Spleen (tissue), 7 donors: ENCODE data around the gene PSMD1.
"Not testable (repeated sequence)": the region's sequence is repeated elsewhere in the genome, so short reads cannot be mapped to it uniquely, and the experiment has no call there.

Experiments
- CTCF ChIP-seq, 11 experiments: fragments of 200-600 bp in 7 of 11; fragments of 450-650 bp in 4 of 11; sonication (generic) in 4 of 11; IDR thresholded peaks in 8 of 11; conservative IDR thresholded peaks in 3 of 11; 1 replicate in 7 of 11; 2 replicates in 4 of 11; pipeline versions ENCODE4 v1.4.0 to v1.8.0; 2016 to 2021; ENCODE audit warnings: antibody characterized with exemption in 11 of 11, inconsistent platforms in 4 of 11, mild to moderate bottlenecking in 1 of 11
- POLR2A ChIP-seq, 3 donors: fragments of 450-650 bp; IDR thresholded peaks; one replicate each; pipeline ENCODE4 v1.5.1; 2017; ENCODE audit warnings: antibody characterized with exemption in 3 of 3, mild to moderate bottlenecking in 1 of 3
- POLR2AphosphoS5 ChIP-seq, 3 donors: sonication (generic); formaldehyde crosslinking; IDR thresholded peaks; one replicate each; pipeline ENCODE4 v1.5.1; 2017; ENCODE audit warnings: antibody characterized with exemption in 3 of 3
- donor health status: DM: no; HTN: no; CAD: no; lungs with moderate emphysema.
- donor health status: DM: no; HTN: no; CAD: no.
- donor health status: DM: no; HTN: no; CAD: no.

GRCh38 chr2:231100321-231100720, 43.7 kb downstream of the PSMD1 start:
- not testable (repeated sequence) for TF ChIP-seq CTCF (IDR thresholded peaks at IDR 0.05 in 8 of 11, conservative IDR thresholded peaks at IDR 0.05 in 3 of 11); POLR2A (IDR thresholded peaks at IDR 0.05); POLR2AphosphoS5 (IDR thresholded peaks at IDR 0.05)
